ENCODE data around the gene KNDC1.
"Not testable (repeated sequence)": the region's sequence is repeated elsewhere in the genome, so short reads cannot be mapped to it uniquely, and the experiment has no call there.

Gene KNDC1

GRCh38 chr10:133159950-133160825 is at the start of gene KNDC1:
TSS of gene KNDC1 (plus strand) at chr10:133160219. CDS start at chr10:133160468, 249 bp downstream.
- DNase-seq, result no peak

- DNase-seq, result no peak
Observed at GRCh38 chr10:133110609-133111275, 49.3 kb upstream of the KNDC1 start.

- not testable (repeated sequence) for DNase-seq
Observed at GRCh38 chr10:133111640-133112039, 48.4 kb upstream of the KNDC1 start.

GRCh38 chr10:133113146-133113830 is 46.7 kb upstream of the KNDC1 start:
- no peak for DNase-seq

GRCh38 chr10:133113847-133114246 is 46.2 kb upstream of the KNDC1 start:
- no peak for DNase-seq

- no peak for DNase-seq
Observed at GRCh38 chr10:133114251-133114650, 45.8 kb upstream of the KNDC1 start.

- no peak for DNase-seq
Observed at GRCh38 chr10:133114726-133115452, 45.1 kb upstream of the KNDC1 start.

GRCh38 chr10:133115453-133115842 is 44.6 kb upstream of the KNDC1 start:
- DNase-seq, result no peak

GRCh38 chr10:133115976-133116375 is 44.0 kb upstream of the KNDC1 start:
- no peak for DNase-seq

GRCh38 chr10:133116455-133116854 is 43.6 kb upstream of the KNDC1 start:
- DNase-seq, result no peak

GRCh38 chr10:133117036-133117687 is 42.9 kb upstream of the KNDC1 start:
- no peak for DNase-seq

- no peak for DNase-seq
Observed at GRCh38 chr10:133117688-133118071, 42.3 kb upstream of the KNDC1 start.

- no peak for DNase-seq
Observed at GRCh38 chr10:133121479-133121878, 38.5 kb upstream of the KNDC1 start.

- DNase-seq, result no peak
Observed at GRCh38 chr10:133122171-133122935, 37.7 kb upstream of the KNDC1 start.

- DNase-seq, result no peak
Observed at GRCh38 chr10:133123050-133123745, 36.8 kb upstream of the KNDC1 start.

GRCh38 chr10:133123746-133124356 is 36.2 kb upstream of the KNDC1 start:
- DNase-seq, result no peak

GRCh38 chr10:133124357-133125211 is 35.4 kb upstream of the KNDC1 start:
- DNase-seq, result no peak

- no peak for DNase-seq
Observed at GRCh38 chr10:133125901-133126300, 34.1 kb upstream of the KNDC1 start.

Measured in NCI-H1436 treated with DMSO at 0.1 percent for 48 hours (cell line).